NCI-H460 (cell line): Measurements from ENCODE around the gene TVP23C. TPM values are rescaled to one million over a fixed set of nuclear protein-coding genes. Genes with fewer than 3 reads are reported as not detected.
A peak's percentile ranks its signal among the peaks of the same experiment; 100 is the strongest.
"Not testable (repeated sequence)": the region's sequence is repeated elsewhere in the genome, so short reads cannot be mapped to it uniquely, and the experiment has no call there.

Experiments used
- DNase-seq: peaks from one replicate; pipeline ENCODE4 v3.0.0-alpha.2; 2016; ENCODE audit warnings: low read depth; ENCODE audit errors: extremely low read depth
- polyA plus RNA-seq: library from polyadenylated mRNA; depleted of rRNA; stranded (reverse); fragments of >200 nt; gene quantifications from 2 replicates; pipeline ENCODE4 v1.2.3, GENCODE V29; 2014; cell fraction: nucleus; rRNA removed
- total RNA-seq: library from RNA; depleted of rRNA; stranded (reverse); fragments of >200 nt; shearing (Covaris generic); gene quantifications from 2 replicates; pipeline ENCODE4 v1.2.3, GENCODE V29; 2014; rRNA removed

Gene TVP23C
- total RNA-seq = 14.7 and 21.7 TPM in 2 replicates
- polyA plus RNA-seq = 13.2 and 32.4 TPM in 2 replicates

GRCh38 chr17:15563375-15563857, at the start of gene TVP23C:
TVP23C (minus strand) TSS chr17:15563483; CDS start chr17:15563448, 35 bp downstream.
- DNase-seq = peak; percentile 71

- DNase-seq = not testable (repeated sequence)
Measured at GRCh38 chr17:15592960-15593359, 29.7 kb upstream of the TVP23C start.

- DNase-seq = not testable (repeated sequence)
Measured at GRCh38 chr17:15591986-15592385, 28.7 kb upstream of the TVP23C start.

- DNase-seq = not testable (repeated sequence)
Measured at GRCh38 chr17:15590844-15591243, 27.6 kb upstream of the TVP23C start.

- DNase-seq = not testable (repeated sequence)
Measured at GRCh38 chr17:15589544-15590536, 26.6 kb upstream of the TVP23C start.

GRCh38 chr17:15588017-15588416, 24.7 kb upstream of the TVP23C start:
- not testable (repeated sequence) for DNase-seq

- DNase-seq = not testable (repeated sequence)
Measured at GRCh38 chr17:15583313-15583712, 20.0 kb upstream of the TVP23C start.

GRCh38 chr17:15581462-15581861, 18.2 kb upstream of the TVP23C start:
- not testable (repeated sequence) for DNase-seq

- not testable (repeated sequence) for DNase-seq
Measured at GRCh38 chr17:15576848-15577247, 13.6 kb upstream of the TVP23C start.

GRCh38 chr17:15574660-15575059, 11.4 kb upstream of the TVP23C start:
- not testable (repeated sequence) for DNase-seq

- DNase-seq = not testable (repeated sequence)
Measured at GRCh38 chr17:15573870-15574269, 10.6 kb upstream of the TVP23C start.

GRCh38 chr17:15562613-15563374, 489 bp downstream of the TVP23C start:
- not testable (repeated sequence) for DNase-seq

- not testable (repeated sequence) for DNase-seq
Measured at GRCh38 chr17:15561439-15561838, 1.8 kb downstream of the TVP23C start.

- DNase-seq = not testable (repeated sequence)
Measured at GRCh38 chr17:15558403-15559105, 4.7 kb downstream of the TVP23C start.

GRCh38 chr17:15557334-15557832, 5.9 kb downstream of the TVP23C start:
- not testable (repeated sequence) for DNase-seq

GRCh38 chr17:15552932-15553331, 10.4 kb downstream of the TVP23C start:
- DNase-seq = not testable (repeated sequence)

GRCh38 chr17:15549552-15549951, 13.7 kb downstream of the TVP23C start:
- DNase-seq = not testable (repeated sequence)

GRCh38 chr17:15546604-15547003, 16.7 kb downstream of the TVP23C start:
- not testable (repeated sequence) for DNase-seq

GRCh38 chr17:15540371-15541219, 22.7 kb downstream of the TVP23C start:
- not testable (repeated sequence) for DNase-seq
